Measurements from ENCODE around the gene GBF1.

The GBF1 gene

GRCh38 chr10:102229810-102230263, 15.5 kb upstream of the GBF1 start:
- TF ChIP-seq CTCF (IDR thresholded peaks at IDR 0.05), result peak; percentile 92

GRCh38 chr10:102230264-102230860, 15.0 kb upstream of the GBF1 start:
- TF ChIP-seq CTCF (IDR thresholded peaks at IDR 0.05), result no peak

GRCh38 chr10:102230861-102231356, 14.4 kb upstream of the GBF1 start:
- TF ChIP-seq CTCF (IDR thresholded peaks at IDR 0.05), result no peak

GRCh38 chr10:102231357-102232318, 13.7 kb upstream of the GBF1 start:
- TF ChIP-seq CTCF (IDR thresholded peaks at IDR 0.05), result peak; percentile 66

GRCh38 chr10:102233997-102234396, 11.3 kb upstream of the GBF1 start:
- no peak for TF ChIP-seq CTCF (IDR thresholded peaks at IDR 0.05)

- TF ChIP-seq CTCF (IDR thresholded peaks at IDR 0.05), result no peak
Observed at GRCh38 chr10:102234888-102235597, 10.3 kb upstream of the GBF1 start.

GRCh38 chr10:102235598-102235920, 9.8 kb upstream of the GBF1 start:
- no peak for TF ChIP-seq CTCF (IDR thresholded peaks at IDR 0.05)
